ENCODE measurements around the gene GGT5.

- TF ChIP-seq EZH2 (IDR thresholded peaks at IDR 0.05; ENCODE audit: borderline replicate concordance), result no peak
- peak; percentile 73 for TF ChIP-seq CTCF (IDR thresholded peaks at IDR 0.05; ENCODE audit: poor library complexity)
Observed at GRCh38 chr22:24175160-24175808, 69.6 kb downstream of the GGT5 start.

All from hepatocyte (in vitro differentiated cells).